ENCODE results near the gene KCNG1. TPM values are rescaled to one million over a fixed set of nuclear protein-coding genes. Genes with fewer than 3 reads are reported as not detected.

Gene KCNG1
- total and polyA plus RNA-seq, 2 of the 8 experiments (the other 6 are each of a cell fraction or from before 2014, with no cell fraction given), result 16.0 to 18.0 TPM

DNA sequence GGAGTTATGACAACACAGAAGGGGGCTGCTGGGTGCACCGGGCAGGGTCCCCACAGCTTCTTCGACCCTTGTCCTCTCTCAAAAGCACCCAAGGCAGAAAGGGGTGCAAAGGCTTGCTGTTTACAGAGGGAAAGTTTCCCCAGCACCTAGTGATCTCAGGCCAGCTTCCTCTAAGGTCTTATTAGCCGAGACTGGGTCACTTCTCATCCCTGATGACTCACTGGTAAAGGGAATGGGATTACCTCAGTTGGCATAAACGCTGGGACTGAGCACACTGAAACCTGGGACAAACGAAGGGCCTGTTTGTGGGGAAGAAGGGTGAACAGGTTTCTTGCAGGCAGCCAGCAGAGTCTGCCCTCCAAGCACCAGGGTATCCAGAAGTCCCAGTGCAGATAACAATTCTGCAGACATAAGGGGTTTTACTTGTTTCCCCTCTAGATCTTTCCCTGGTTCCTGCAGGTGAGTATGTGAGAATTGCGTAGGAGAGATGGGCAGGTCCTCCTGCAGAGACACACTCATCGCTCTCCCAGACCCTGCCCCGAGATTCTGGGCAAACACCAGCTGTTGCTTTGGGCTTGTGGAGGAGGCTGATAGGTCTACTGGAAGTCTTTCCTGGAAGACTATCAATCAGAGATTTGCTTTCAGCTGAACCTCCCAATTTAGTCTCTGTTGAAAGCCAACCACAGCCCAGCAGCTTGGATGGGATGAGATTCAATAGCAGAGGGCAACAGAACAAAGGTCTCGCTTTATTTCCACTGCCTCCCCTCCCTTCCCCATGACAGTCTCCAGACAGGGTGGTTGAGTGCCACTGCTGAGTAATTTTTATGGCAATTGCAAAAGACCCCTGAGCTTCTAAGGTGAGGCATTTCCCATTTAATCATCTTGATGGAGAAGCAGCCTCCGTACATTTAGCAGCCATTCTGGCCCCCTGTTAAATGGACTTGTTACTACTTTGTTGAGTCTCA is 25.7 kb downstream of the KCNG1 start (continued):
- TF ChIP-seq CBX8 (IDR thresholded peaks at IDR 0.05; ENCODE audit: borderline replicate concordance, low read depth, low read length), result no peak
- no peak for TF ChIP-seq YY1 (IDR thresholded peaks at IDR 0.05; ENCODE audit: low read depth, low read length)
- no peak for TF ChIP-seq ASH2L (IDR thresholded peaks at IDR 0.05; ENCODE audit: low read length)
- TF ChIP-seq HDAC6 (IDR thresholded peaks at IDR 0.05; ENCODE audit: low read depth, low read length), result no peak
- TF ChIP-seq, protein P1, sequence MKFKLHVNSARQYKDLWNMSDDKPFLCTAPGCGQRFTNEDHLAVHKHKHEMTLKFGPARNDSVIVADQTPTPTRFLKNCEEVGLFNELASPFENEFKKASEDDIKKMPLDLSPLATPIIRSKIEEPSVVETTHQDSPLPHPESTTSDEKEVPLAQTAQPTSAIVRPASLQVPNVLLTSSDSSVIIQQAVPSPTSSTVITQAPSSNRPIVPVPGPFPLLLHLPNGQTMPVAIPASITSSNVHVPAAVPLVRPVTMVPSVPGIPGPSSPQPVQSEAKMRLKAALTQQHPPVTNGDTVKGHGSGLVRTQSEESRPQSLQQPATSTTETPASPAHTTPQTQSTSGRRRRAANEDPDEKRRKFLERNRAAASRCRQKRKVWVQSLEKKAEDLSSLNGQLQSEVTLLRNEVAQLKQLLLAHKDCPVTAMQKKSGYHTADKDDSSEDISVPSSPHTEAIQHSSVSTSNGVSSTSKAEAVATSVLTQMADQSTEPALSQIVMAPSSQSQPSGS (IDR thresholded peaks at IDR 0.05; ENCODE audit: low read length), result no peak
- TF ChIP-seq, protein P2, sequence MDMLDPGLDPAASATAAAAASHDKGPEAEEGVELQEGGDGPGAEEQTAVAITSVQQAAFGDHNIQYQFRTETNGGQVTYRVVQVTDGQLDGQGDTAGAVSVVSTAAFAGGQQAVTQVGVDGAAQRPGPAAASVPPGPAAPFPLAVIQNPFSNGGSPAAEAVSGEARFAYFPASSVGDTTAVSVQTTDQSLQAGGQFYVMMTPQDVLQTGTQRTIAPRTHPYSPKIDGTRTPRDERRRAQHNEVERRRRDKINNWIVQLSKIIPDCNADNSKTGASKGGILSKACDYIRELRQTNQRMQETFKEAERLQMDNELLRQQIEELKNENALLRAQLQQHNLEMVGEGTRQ (IDR thresholded peaks at IDR 0.05; ENCODE audit: low read length), result no peak
- no peak for TF ChIP-seq RXRA (IDR thresholded peaks at IDR 0.05; ENCODE audit: insufficient read depth, low read depth, low read length)
- no peak for TF ChIP-seq JUND (IDR thresholded peaks at IDR 0.05; ENCODE audit: low read length)
- TF ChIP-seq POLR2A (IDR thresholded peaks at IDR 0.05; ENCODE audit: control extremely low read depth in 1 of 2, low read depth in 2 of 2, low read length in 2 of 2), result no peak
- TF ChIP-seq CEBPB (IDR thresholded peaks at IDR 0.05; ENCODE audit: low read depth, low read length), result no peak
- no peak for TF ChIP-seq FOSL1 (IDR thresholded peaks at IDR 0.05; ENCODE audit: insufficient read depth, low read depth, low read length)

Data from H1 (cell line).